NCI-H1417 treated with DMSO at 0.1 percent for 48 hours (cell line): Measurements from ENCODE around the gene PRKCD.

Experiments
- DNase-seq: peaks from one replicate; lab custom pipeline; 2025; lab: John Stamatoyannopoulos, UW

PRKCD gene

GRCh38 chr3:53170325-53171063, 9.5 kb downstream of the PRKCD start:
- no peak for DNase-seq

GRCh38 chr3:53171064-53171418, 10.0 kb downstream of the PRKCD start:
- DNase-seq, result no peak

GRCh38 chr3:53171827-53172505, 11.0 kb downstream of the PRKCD start:
- DNase-seq, result no peak

- DNase-seq, result no peak
These were observed 12.1 kb downstream of the PRKCD start for GRCh38 chr3:53173107-53173506.

- DNase-seq, result no peak
These were observed 13.6 kb downstream of the PRKCD start for GRCh38 chr3:53174346-53175250.

GRCh38 chr3:53175613-53176540, 14.9 kb downstream of the PRKCD start:
- DNase-seq, result no peak

GRCh38 chr3:53178246-53178645, 17.2 kb downstream of the PRKCD start:
- DNase-seq, result no peak

GRCh38 chr3:53179580-53179979, 18.6 kb downstream of the PRKCD start:
- no peak for DNase-seq

- DNase-seq, result no peak
These were observed 19.5 kb downstream of the PRKCD start for GRCh38 chr3:53180305-53181023.

- no peak for DNase-seq
These were observed 20.0 kb downstream of the PRKCD start for GRCh38 chr3:53181024-53181371.

GRCh38 chr3:53181528-53181927, 20.5 kb downstream of the PRKCD start:
- no peak for DNase-seq

GRCh38 chr3:53182764-53183355, 21.9 kb downstream of the PRKCD start:
- no peak for DNase-seq

- no peak for DNase-seq
These were observed 22.5 kb downstream of the PRKCD start for GRCh38 chr3:53183514-53183913.

GRCh38 chr3:53184701-53185100, 23.7 kb downstream of the PRKCD start:
- DNase-seq, result no peak

- no peak for DNase-seq
These were observed 24.9 kb downstream of the PRKCD start for GRCh38 chr3:53185761-53186465.

- DNase-seq, result no peak
These were observed 25.7 kb downstream of the PRKCD start for GRCh38 chr3:53186726-53187125.

- DNase-seq, result no peak
These were observed 26.4 kb downstream of the PRKCD start for GRCh38 chr3:53187430-53187829.

- DNase-seq, result no peak
These were observed 27.2 kb downstream of the PRKCD start for GRCh38 chr3:53188136-53188685.

- no peak for DNase-seq
These were observed 27.7 kb downstream of the PRKCD start for GRCh38 chr3:53188720-53189119.

GRCh38 chr3:53189276-53189675, 28.3 kb downstream of the PRKCD start:
- no peak for DNase-seq
